Measurements from ENCODE around the gene STARD8. TPM values are rescaled to one million over a fixed set of nuclear protein-coding genes. Genes with fewer than 3 reads are reported as not detected.
"Not testable (repeated sequence)": the region's sequence is repeated elsewhere in the genome, so short reads cannot be mapped to it uniquely, and the experiment has no call there.

STARD8 gene
- total RNA-seq, 1 experiment from 2014 or later: 2.8 TPM

DNA sequence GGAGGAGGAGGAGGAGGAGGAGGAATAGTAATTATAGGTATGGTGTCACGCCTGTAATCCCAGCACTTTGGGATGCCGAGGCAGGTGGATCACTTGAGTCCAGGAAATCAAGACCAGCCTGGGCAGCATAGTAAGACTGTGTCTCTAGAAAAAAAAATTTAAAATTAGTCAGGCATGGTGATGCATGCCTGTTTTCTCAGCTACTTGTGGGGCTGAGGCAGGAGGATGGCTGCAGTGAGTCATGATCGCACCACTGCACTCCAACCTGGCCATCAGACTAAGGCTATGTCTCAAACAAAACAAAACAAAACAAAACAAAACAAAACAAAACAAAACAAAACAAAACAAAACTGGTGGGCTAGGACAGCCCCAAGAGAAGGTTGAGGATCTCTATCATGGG lies 3.0 kb downstream of the STARD8 start:
- Histone ChIP-seq H3K9me3 (no peaks in the 10 kb centered on the region), H3K36me3 (no peaks in the 10 kb centered on the region), H3K4me3 (no peak overlapping the region), H3K27me3 (no peaks in the 10 kb centered on the region)
- DNase-seq: peak; percentile 42

DNA sequence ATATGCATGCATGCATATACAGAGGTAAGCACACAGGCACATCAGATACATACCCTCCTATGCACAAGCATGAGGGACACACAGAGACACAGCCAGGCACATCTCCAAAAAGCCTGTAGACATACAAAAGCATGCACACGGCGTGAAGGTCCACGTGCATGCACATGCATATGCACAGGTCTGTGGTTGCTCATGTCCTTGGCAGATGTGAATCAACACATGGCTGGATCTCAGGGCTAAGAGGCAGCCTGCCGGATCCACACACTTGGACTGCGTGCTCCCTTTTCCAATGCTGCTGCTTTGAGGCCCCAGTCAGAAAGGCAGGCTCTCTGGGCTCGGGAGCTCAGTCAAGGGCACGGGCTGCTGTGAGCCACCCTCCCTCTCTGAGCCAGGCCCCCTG lies 3.6 kb downstream of the STARD8 start:
- Histone ChIP-seq H3K4me3 (no peak overlapping the region), H3K9me3 (no peaks in the 10 kb centered on the region), H3K27me3 (no peaks in the 10 kb centered on the region), H3K36me3 (no peaks in the 10 kb centered on the region)
- no peak for DNase-seq

DNA sequence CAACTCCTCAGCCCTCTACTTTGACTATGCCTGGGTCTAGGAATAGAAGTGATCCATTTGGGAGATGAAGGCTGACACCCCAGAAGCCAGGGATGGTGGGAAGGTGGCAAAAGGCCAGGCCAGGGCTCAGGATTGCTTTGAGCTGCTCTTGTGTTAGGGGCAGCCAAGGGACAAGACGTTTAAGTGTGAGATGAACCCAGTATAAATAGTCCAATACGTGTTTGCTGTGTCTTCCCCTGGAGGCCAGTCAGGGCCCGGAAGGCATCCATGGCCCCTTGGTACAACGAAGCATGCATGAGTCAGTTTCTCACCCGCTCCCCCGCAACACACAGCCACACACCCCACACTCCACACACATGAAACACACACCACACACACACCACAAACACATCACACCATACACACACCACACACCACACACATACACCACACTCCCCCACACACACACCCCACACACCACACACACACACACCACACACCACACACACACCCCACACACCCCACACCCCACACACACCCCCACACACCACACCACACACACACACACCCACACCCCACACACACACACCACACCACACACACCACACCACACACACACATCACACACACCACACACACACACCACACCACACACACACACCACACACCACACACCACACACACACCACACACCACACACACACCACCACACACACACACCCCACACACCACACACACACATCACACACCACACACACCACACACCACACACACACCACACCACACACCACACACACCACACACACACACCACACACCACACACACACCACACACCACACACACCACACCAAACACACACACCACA lies 5.1 kb downstream of the STARD8 start:
- Histone ChIP-seq H3K9me3 (no peaks in the 10 kb centered on the region), H3K36me3 (no peaks in the 10 kb centered on the region), H3K27me3 (no peaks in the 10 kb centered on the region), H3K4me3 (no peak overlapping the region)
- DNase-seq: peak; percentile 23

DNA sequence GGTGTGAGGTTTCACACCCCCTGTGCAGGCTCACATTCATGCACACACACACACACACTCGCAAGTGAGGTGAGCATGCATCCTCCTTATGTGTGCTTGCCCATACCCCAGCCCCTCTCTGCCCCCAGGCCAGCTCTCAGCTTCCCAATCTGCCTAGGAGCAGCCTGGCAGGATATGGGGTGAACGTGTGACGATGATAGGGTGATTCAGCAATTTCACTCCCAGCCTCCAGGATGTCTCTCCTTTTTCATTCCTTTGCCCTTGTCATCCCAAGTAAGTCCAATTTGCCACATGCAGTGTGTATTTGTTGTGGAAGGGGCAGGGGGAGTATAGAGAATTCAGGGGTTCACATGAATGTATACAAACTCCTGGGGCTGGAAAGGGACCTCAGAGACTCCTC lies 7.2 kb downstream of the STARD8 start:
- H3K4me3 ChIP-seq: no peak overlapping the region
- no peaks in the 10 kb centered on the region for H3K36me3 ChIP-seq
- no peaks in the 10 kb centered on the region for H3K27me3 ChIP-seq
- no peak for DNase-seq
- no peaks in the 10 kb centered on the region for H3K9me3 ChIP-seq

GRCh38 chrX:68656473-68656872 lies 9.0 kb downstream of the STARD8 start:
- DNase-seq, H3K9me3 ChIP-seq, H3K27me3 ChIP-seq, H3K4me3 ChIP-seq, H3K36me3 ChIP-seq: not testable (repeated sequence)

GRCh38 chrX:68658530-68658929 lies 11.1 kb downstream of the STARD8 start:
- H3K27me3 ChIP-seq: no peaks in the 10 kb centered on the region
- DNase-seq: no peak
- H3K9me3 ChIP-seq: no peaks in the 10 kb centered on the region
- H3K4me3 ChIP-seq: no peak overlapping the region
- H3K36me3 ChIP-seq: no peaks in the 10 kb centered on the region

DNA sequence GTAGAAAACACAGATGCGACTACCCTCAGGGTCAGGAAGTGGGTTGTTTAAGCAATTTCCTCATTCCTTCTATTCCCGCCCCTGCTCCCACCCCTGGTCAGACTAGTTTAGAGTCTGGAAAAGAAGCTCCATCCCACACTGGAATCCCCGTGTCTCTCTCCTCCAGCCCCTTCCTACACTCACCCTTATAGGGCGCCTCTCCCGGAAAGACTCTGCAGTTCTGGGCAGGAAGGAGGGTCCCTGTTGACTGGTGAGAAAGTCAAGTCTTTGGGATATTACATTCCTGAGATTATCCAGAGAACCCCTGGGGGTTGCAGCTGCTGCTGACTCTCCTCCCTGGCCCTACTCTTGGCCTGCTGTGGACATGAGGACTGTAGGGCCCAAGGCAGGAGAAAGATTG lies 11.9 kb downstream of the STARD8 start:
- no peak for DNase-seq
- Histone ChIP-seq H3K9me3 (no peaks in the 10 kb centered on the region), H3K4me3 (no peak overlapping the region), H3K36me3 (no peaks in the 10 kb centered on the region), H3K27me3 (no peaks in the 10 kb centered on the region)

- H3K9me3 ChIP-seq: no peaks in the 10 kb centered on the region
- H3K27me3 ChIP-seq: no peaks in the 10 kb centered on the region
- H3K4me3 ChIP-seq: no peak overlapping the region
- no peaks in the 10 kb centered on the region for H3K36me3 ChIP-seq
- no peak for DNase-seq
Observed at GRCh38 chrX:68659786-68660185, 12.3 kb downstream of the STARD8 start.

DNA sequence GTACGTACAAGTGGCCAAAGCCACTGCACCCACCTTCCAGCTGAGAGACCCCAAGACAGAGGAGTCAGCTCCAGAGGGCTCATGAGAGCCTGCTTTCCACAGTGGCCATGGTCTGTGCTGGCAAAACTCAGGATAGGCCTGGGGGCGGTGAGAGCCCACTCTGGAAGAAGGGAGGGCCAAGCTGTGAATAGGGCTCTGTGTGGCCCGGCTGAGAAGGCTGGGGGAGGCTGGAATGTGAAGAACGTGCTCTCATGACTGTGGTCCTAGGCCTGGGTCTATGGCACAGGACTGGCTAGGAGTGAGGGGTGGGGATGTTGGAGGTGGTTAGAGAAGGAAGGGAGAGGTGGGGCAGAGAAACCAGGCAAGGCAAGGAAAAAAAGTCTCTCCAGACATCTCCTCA lies 13.3 kb downstream of the STARD8 start:
- no peaks in the 10 kb centered on the region for H3K27me3 ChIP-seq
- H3K9me3 ChIP-seq: no peaks in the 10 kb centered on the region
- DNase-seq: no peak
- no peak overlapping the region for H3K4me3 ChIP-seq
- no peaks in the 10 kb centered on the region for H3K36me3 ChIP-seq

DNA sequence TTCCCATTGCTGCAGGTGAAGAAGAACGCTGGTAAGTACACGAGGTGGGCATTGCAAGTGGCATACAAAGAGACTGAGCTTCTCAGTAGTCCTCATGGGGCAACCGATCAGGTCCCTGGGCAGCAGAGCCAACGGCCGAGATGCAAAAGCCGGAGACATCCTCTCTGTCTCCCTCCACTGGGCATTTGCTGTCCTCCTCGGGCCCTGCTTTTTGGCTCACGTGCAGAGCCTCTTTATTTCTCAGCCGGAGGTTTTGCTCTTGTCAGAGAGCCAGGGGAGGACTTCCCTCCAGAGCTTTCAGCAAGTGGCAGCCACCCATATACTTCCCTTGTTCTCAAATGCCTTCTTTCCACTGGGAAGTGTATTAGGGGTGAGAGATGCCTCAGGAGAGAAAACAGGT lies 18.0 kb downstream of the STARD8 start:
- DNase-seq: no peak
- H3K36me3 ChIP-seq: no peaks in the 10 kb centered on the region
- H3K4me3 ChIP-seq: no peak overlapping the region
- H3K27me3 ChIP-seq: no peaks in the 10 kb centered on the region
- H3K9me3 ChIP-seq: no peaks in the 10 kb centered on the region

DNA sequence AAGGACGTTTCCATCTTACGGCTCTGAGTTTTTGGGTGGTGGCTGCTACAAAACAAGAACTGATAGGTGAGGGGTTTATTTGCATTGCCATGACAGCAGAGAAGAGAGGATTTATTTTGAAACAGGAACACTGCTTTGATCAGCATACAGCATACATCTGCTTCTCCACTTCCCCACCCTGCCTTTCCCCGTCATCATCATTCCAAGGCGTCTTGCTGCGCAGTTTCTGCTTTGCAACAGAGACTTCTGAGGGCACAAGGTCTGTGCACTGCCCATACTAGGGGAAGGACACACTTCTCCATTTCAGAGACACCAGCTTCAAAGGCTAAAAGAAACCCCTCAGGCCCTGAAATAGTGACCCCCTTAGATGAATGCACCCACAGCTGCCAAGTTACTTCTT lies 19.1 kb downstream of the STARD8 start:
- H3K4me3 ChIP-seq: no peak overlapping the region
- no peaks in the 10 kb centered on the region for H3K9me3 ChIP-seq
- no peaks in the 10 kb centered on the region for H3K36me3 ChIP-seq
- DNase-seq: no peak
- H3K27me3 ChIP-seq: no peaks in the 10 kb centered on the region

DNA sequence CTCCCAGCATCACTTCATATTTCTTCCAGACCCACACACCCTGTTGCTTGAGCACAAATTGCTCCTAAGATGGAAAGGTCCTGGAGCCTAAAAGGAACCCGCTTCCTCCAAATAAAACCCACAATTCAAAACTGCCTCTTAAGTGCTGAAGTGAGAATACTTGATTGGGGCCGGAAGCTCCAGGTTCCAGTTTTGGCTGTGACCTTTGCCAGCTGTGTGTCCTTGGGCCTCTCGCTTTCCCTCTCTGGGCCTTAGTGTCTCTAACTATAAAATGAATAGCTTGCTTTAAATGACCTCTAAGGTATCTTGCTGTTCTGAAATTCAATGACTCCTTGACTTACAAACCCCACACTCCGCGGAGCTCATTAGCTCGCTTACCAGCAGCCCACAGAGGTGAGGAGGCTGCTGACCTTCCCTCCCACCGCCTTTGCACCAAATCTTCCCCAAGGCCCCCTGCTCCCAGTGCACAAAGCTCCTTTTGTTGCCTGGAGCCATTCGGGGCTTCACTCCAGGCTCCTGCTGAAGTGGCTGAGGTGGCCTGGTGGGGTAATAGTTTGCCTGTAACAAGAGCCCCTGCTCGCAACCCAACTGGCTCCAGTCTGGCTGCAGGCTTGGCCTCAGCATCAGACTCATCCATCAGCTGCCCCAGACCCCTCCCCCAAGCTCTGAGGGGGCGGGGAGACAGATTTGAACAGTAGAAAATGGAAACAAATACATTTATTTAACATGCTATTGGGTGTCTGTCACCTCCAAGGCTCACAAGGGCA lies 21.8 kb downstream of the STARD8 start:
- DNase-seq: no peak
- Histone ChIP-seq H3K9me3 (no peaks in the 10 kb centered on the region), H3K36me3 (no peaks in the 10 kb centered on the region), H3K4me3 (no peak overlapping the region), H3K27me3 (no peaks in the 10 kb centered on the region)

DNA sequence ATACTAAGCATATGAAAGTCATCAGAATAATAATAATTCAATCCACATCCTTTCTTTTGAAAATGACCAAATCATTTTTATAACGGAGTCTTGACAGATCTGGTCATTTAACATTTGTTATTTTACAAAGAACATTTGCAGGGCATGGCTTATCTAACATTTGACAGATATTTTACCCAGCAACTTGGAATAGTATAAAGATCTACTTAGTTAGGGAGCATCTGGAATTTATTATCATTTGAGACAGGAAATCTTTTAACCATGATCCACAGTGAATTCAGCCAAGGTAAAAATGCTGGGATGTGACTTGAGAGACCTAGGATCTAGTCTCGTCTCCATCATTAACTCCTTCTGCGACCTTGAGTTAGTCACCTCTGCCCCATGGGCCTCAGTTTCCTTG lies 22.4 kb downstream of the STARD8 start:
- Histone ChIP-seq H3K36me3 (no peaks in the 10 kb centered on the region), H3K27me3 (no peaks in the 10 kb centered on the region), H3K4me3 (no peak overlapping the region), H3K9me3 (no peaks in the 10 kb centered on the region)
- DNase-seq: no peak

DNA sequence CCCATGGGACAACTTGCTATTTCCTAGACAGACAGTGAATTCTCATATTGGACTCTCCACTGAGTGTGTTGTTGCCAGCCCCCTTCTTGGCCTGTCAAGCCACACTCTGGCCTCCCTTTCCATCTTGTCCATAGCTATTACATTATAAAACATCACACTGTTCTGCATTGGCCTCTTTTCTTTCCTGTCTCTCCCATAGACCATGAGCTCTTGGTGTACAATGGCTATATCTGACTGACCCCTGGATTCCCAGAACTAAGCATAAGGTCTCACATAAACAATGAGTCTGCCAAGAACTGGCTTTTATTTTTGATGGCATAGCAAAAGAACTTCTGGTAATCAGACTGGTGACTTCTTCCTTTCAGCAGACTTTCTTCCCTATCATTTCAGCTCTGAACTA lies 23.8 kb downstream of the STARD8 start:
- Histone ChIP-seq H3K36me3 (no peaks in the 10 kb centered on the region), H3K9me3 (no peaks in the 10 kb centered on the region), H3K27me3 (no peaks in the 10 kb centered on the region), H3K4me3 (no peak overlapping the region)
- no peak for DNase-seq

DNA sequence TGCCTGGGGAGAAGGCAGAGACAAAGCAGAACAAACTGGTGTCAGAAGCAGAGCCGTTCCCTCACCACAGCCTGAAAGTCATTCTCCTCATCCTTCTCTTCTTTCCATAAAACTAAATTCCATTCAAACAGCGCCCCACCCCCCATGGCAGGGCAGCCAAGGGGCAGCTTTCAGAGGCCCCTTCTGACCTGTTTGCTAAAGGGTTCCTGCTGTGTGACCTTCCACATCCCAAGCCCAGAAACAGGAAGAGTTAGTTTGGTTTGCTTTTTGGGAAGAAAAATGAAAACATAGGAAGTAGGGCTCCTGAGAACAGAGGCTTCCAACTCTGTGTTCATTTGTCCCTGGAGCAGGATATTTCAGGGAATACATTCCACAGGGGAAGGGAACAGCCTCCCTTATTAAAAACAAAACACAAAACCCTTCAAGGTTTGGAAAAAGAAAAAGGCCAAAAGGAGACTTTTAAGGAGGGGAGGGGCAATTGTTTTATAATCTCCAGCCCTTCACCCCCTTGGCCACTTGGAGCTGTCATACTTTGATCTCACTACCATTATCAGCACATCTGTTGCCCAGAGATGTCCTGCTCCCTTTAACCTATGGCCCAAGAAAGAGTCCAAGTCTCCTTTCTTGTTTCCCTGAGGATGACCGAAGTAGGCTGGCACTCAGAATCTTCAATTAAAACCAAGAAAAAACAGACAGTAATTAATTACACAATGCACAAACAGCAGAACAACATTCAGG lies 25.3 kb downstream of the STARD8 start:
- no peak for DNase-seq
- Histone ChIP-seq H3K9me3 (no peaks in the 10 kb centered on the region), H3K4me3 (no peak overlapping the region), H3K36me3 (no peaks in the 10 kb centered on the region), H3K27me3 (no peaks in the 10 kb centered on the region)

DNA sequence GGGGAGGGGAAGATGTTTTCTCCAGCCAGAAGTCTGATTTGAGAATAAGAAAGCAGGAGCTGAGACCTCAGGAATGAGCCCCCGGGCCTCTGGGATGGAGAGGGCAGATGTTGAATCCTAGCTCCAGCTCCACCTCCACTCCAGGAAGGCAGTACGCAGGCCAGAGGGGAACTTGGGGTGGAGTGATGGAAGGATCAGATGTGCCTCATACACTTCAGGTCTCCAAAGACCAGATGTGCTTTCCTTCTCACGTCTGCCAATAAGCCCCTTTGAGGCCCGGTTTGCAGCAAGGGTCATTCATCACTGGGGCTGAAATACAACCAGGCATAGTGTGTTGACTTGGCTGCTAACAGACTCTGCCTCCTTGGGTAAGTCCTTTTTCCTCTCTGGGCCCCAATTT lies 28.1 kb downstream of the STARD8 start:
- Histone ChIP-seq H3K27me3 (no peaks in the 10 kb centered on the region), H3K4me3 (no peak overlapping the region), H3K9me3 (no peaks in the 10 kb centered on the region), H3K36me3 (no peaks in the 10 kb centered on the region)
- no peak for DNase-seq

- Histone ChIP-seq H3K27me3 (no peaks in the 10 kb centered on the region), H3K4me3 (no peak overlapping the region), H3K36me3 (no peaks in the 10 kb centered on the region), H3K9me3 (no peaks in the 10 kb centered on the region)
- no peak for DNase-seq
Observed at GRCh38 chrX:68676335-68676734, 28.9 kb downstream of the STARD8 start.
